SKM-1 (cell line): ENCODE measurements around the gene NR1H2.
"Not testable (repeated sequence)": the region's sequence is repeated elsewhere in the genome, so short reads cannot be mapped to it uniquely, and the experiment has no call there.

Source experiments
- DNase-seq: peaks from one replicate; lab custom pipeline; 2025; ENCODE audit not compliant: unreplicated experiment; lab: John Stamatoyannopoulos, UW

The NR1H2 gene

GRCh38 chr19:50344661-50345318 lies 31.5 kb upstream of the NR1H2 start:
- no peak for DNase-seq

DNA sequence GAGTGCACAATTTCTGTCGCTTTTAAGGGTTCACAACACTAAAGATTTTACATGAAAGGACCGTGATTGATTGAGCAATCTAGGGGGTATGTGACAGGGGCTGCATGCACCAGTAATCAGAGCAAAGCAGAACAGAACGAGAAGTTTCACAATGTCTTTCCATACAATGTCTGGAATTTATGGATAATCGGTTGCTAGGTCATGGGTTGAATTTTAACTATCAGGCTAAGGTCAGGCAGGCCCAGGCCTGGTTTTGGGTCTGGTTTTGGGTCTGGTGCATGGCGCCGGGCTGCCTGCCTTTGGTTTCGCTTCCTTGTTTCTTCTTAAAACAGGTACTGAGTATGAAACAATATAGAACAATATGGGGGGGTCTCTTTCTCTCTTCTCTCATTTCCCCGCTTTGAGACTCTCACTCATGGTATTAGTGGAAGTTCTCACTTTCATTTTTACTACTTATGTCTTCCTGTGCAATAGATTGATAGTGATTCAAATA lies 29.1 kb upstream of the NR1H2 start:
- DNase-seq = not testable (repeated sequence)

DNA sequence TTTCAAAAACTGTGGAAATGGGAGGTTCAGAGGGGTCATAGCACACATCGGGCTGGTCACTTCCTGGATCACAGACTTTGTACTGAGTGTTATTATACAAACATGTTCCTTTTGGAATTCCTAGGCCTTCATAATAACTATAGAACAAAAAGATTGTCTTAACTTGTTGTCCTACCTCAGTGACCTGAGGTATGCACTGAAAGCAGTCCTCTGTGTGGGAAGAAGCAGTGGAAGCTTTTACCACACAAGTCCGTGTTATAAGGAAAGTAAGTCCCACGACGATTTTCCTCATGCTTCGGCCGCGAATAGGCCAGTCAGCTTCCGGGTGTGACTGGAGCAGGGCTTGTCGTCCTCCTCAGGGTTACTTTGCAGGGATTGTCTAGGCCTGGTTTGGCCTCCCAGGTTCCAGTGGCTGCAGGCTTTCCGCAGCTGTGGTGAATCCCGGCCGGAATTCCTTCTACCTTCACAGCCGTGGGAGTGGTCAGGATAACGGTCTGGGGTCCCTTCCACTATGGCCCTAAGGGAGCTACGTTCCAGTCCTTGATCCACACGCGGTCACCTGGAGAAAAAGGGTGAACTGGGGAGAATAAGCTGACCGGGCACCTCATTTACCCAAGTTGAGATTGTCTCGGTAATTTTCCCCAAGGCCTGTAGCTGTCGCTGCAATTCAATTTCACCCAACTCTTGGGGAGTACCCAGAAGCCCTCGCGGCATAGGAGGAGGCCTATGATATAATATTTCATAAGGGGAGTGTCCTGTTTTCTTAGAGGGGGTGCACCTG lies 26.8 kb upstream of the NR1H2 start:
- no peak for DNase-seq

DNA sequence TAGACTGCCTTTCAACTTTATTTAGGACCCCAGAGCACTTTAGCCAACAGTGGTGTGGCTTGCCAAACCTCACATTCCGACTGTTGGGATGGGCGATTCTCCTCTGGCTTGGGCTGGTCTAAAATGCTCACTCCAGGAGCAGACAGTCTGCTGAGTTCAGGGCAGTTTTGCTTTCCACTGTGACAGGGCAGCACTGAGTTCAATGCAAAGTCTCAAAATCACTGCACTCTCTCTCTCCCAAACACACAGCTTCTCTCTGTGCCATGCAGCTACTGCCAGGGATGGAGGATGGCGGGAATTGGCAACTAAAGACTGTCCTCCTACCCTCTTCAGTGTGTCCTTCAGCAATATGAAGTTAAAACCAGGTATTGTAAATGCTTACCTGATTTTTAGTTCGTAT lies 24.0 kb upstream of the NR1H2 start:
- no peak for DNase-seq

DNA sequence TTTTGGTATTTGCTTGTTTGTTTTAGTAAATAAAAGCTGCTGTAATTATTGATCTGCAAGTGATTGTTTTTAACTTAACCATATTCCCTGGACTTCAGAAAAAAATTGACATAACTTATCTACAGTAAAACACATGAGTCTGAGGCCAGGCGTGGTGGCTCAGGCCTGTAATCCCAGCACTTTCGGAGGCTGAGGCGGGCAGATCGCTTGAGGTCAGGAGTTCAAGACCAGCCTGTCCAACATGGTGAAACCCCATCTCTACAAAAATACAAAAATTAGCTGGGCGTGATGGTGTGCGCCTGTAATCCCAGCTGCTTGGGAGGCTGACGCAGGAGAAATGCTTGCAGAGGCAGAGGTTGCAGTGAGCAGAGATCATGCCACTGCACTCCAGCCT lies 22.8 kb upstream of the NR1H2 start:
- DNase-seq = not testable (repeated sequence)

DNA sequence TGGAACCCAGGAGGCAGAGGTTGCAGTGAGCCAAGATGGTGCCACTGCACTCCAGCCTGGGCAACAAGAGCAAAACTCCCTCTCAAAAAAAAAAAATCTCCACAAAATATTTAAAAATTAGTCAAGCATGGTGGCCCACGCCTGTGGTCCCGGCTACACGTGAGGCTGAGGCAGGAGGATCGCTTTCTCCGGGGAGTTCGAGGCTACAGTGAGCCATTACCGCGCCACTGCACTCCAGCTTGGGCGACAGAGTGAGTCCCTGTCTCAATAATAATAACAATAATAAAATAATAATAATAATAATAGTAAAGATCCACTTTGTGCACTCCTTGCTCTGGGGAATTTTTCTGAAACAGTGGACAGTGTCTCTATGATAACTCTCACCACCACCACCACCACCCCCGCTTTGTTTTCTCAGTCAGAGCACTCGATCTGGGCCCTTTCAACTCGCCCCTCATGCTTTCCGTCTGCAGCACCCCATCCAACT lies 19.5 kb upstream of the NR1H2 start:
- no peak for DNase-seq

DNA sequence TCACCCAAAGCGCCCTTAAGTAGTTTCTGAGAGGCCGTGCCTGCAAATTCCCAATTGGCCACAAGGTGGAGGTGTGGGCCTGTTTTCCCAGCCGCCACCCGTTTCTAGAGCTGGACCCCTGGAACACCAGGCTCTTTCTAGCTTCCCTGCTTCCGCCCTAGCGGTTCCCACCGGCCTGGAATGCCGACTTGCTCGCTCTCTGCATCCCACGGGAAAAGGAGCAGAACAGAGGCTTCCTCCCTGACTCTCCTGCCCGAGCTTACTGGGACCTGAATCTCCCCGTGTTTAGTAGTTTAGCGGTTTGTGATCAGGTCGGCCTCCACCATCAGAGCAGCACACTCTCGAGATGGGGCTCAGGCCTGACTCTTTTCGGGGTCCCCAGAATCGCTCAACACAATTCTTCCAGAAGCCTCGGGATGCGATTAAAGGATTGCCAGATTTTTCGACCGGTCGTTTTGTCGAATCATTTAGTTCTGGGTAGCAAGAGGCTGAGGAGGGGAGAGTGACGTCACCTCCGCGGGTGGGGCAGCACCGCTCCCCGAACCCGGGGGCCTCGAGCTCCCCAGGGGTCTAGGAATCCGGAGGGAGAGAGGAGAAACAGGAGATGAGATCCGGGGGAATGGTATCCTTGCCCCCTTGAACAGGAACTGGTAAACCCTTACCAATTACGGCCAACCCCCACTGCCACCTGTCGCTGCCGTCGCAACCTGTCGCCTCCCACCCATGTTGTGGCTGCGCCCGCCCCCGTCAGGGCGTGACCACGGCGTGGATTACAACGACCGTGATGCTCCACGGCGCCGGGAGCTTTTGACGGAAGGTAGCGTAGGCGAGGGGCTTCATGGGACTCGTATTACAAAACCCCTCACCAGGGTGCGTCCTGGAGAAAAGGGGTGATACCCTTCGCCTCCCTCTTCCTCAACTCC lies 18.8 kb upstream of the NR1H2 start:
- no peak for DNase-seq

- DNase-seq = no peak
Measured at GRCh38 chr19:50358483-50359327, 17.6 kb upstream of the NR1H2 start.

DNA sequence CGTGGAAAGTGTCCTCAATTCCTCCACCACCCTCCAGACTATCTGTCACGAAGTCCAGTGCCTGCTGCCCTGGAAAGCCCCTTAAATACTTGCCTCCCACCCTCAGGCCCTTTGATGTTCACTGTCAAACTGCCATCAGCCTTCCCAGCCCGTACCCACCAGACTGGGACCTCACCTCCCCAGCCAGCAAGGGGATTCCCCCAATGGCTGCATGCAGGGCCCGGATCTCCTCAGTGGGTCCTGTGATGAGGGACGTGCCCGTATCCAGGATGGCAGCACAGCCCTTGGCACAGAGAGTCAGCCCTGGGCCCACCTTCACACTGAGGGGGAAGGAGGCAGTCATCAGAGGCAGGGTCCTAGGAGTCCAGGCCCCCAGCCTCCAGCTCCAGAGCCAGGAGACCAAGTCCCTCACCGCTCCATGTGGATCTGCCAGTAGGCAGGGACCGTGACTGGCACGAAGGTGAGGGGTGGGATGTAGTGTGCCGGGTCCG lies 16.9 kb upstream of the NR1H2 start:
- DNase-seq = no peak

DNA sequence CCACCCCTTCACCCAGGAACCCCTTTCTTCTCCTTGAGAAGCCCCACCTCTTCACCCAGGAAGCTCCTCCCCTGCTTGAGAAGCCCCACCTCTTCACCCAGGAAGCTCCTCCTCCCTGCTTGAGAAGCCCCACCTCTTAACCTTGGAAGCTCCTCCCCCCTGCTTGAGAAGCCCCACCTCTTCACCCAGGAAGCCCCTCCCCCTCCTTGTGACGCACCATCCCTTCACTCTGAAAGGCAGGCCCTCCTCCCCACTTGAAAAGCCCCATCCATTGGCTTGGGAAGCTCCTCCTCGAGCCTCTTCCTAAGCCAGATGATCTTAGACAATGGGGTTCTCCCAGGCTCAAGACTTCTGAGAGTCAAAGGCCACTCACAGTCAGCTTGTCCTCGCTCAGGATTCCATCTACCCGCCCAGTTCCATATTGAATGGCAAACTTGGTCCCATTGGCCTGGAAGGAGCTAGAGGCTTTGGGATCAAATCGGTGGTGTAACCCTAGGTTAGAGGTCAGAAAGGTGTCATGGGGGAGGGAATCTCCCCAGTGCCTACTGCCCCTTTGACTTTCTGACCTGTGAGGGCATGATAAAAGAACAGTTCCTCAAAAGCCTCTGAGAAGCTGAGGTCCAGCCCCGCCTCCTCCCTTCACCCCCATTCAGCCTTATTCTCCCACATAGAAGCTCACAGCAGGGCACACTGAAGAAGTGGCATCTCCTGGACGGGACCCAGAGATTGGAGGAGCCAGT lies 14.8 kb upstream of the NR1H2 start:
- no peak for DNase-seq

GRCh38 chr19:50362030-50362412 lies 14.2 kb upstream of the NR1H2 start:
- DNase-seq = no peak

- DNase-seq = no peak
Measured at GRCh38 chr19:50362656-50363424, 13.4 kb upstream of the NR1H2 start.

DNA sequence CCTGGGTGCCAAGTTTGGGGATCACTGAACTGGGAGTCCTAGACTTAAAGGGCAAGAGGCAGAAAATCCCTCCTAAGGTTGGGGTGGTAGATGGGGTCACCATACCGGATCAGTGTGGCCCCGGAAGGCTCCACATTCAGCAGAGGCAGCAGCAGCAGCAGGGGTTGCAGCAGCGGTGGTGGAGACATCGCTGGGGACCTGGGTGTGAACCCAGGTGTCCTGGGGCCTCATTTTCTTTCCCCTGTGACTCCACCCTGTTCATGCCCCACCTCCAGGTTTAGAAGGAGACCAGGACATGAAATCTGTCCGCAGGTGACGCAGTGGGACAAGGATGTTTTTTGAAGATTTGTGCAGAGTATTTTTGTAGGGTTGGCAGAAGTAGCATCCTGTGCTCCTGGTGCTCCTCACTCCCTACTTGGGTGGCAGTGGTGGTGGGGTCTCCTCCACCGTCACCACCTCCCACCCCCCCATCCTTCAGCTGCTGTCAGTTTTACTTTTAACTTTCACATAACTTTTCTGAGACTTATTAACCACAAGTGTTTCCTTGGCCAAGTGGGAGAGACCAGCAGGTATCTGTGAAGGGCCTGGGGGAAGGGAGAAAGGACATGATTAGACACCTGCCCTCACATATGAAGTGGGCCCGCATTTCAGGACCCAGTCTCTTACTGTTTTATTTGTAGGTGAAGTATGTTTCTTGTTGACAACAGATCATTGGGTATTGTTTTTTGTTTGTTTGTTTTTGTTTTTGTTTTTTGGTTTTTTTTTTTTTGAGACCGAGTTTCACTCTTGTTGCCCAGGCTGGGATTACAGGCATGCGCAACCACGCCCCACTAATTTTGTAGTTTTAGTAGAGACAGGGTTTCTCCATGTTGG lies 10.6 kb upstream of the NR1H2 start, which contains the start of gene NAPSA:
NAPSA (minus strand) TSS at position 206 of the 873 bp plus-strand sequence; CDS start at position 188, 18 bp downstream.
- DNase-seq = no peak

- peak; percentile 27 for DNase-seq
Measured at GRCh38 chr19:50368649-50369570, 7.3 kb upstream of the NR1H2 start.

DNA sequence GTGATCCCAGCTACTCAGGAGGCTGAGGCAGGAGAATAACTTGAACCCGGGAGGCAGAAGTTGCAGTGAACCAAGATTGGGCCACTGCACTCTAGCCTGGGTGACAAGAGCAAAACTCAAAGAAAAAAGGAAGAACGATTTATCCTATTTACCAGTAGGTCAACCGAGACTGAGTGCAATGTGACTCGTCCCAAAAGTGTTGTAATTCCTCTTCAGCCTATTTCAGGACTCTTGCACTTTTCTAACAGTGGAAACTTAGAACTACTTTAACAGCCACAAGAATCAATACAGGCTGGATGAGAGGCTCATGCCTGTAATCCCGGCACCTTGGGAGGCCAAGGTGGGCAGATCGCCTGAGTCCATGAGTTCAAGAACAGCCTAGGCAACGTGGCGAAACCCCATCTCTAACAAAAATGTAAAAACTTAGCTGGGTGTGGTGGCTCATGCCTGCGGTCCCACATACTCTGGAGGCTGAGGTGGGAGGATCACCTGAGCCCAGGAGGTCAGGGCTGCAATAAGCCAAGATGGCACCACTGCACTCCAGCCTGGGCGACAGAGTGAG lies 4.3 kb upstream of the NR1H2 start:
- peak; percentile 15 for DNase-seq

DNA sequence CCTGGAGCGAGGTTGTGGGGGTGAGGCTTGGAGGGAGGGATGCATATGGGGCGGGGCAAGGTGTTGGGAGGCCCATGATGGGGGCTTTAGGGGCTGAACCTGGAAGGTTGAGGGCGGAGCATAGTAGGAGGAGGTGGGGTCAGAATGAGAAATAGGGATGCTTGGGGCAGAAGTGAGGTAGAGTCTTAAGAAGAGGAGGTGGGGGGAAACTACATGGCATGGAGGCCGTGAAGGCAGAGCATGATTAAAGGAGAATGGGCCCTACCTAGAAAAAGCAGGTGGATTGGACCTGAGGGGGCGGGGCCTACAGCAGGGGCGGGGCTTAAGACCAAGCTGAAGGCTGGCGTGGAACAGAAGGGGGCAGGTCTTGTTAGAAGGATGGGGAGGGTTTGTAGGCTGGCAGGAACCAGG lies 799 bp downstream of the NR1H2 start:
- no peak for DNase-seq
